GM18520 (cell line): ENCODE measurements around the gene ALPG.
"Not testable (repeated sequence)": the region's sequence is repeated elsewhere in the genome, so short reads cannot be mapped to it uniquely, and the experiment has no call there.

Experiments used
- ATAC-seq: cut with Tn5 transposase; IDR thresholded peaks from one replicate; pipeline ENCODE4 v1.9.1; 2021; ENCODE audit not compliant: unreplicated experiment

ALPG gene

GRCh38 chr2:232406556-232407310 is at the start of gene ALPG:
Gene ALPG, plus strand, starts transcription at chr2:232406844. Its CDS starts 51 bp downstream, at chr2:232406895.
- ATAC-seq, result no peak

GRCh38 chr2:232361646-232362045 is 45.0 kb upstream of the ALPG start:
- ATAC-seq, result no peak

GRCh38 chr2:232362174-232362900 is 44.3 kb upstream of the ALPG start:
- ATAC-seq, result no peak

- not testable (repeated sequence) for ATAC-seq
These were observed 43.4 kb upstream of the ALPG start for GRCh38 chr2:232363064-232363783.

- ATAC-seq, result no peak
These were observed 42.6 kb upstream of the ALPG start for GRCh38 chr2:232363784-232364615.

- ATAC-seq, result not testable (repeated sequence)
These were observed 41.6 kb upstream of the ALPG start for GRCh38 chr2:232364806-232365594.

GRCh38 chr2:232365621-232366321 is 40.9 kb upstream of the ALPG start:
- no peak for ATAC-seq

GRCh38 chr2:232366461-232366860 is 40.2 kb upstream of the ALPG start:
- ATAC-seq, result not testable (repeated sequence)

GRCh38 chr2:232367016-232367415 is 39.6 kb upstream of the ALPG start:
- ATAC-seq, result no peak

- ATAC-seq, result no peak
These were observed 38.9 kb upstream of the ALPG start for GRCh38 chr2:232367591-232368233.

GRCh38 chr2:232368311-232368731 is 38.3 kb upstream of the ALPG start:
- ATAC-seq, result no peak

GRCh38 chr2:232369126-232369951 is 37.3 kb upstream of the ALPG start:
- ATAC-seq, result no peak

GRCh38 chr2:232370007-232370406 is 36.6 kb upstream of the ALPG start:
- not testable (repeated sequence) for ATAC-seq

GRCh38 chr2:232372231-232373208 is 34.1 kb upstream of the ALPG start:
- ATAC-seq, result no peak

- no peak for ATAC-seq
These were observed 32.3 kb upstream of the ALPG start for GRCh38 chr2:232374356-232374755.

GRCh38 chr2:232375164-232375563 is 31.5 kb upstream of the ALPG start:
- ATAC-seq, result no peak

- ATAC-seq, result no peak
These were observed 30.4 kb upstream of the ALPG start for GRCh38 chr2:232376260-232376659.
